Limb (tissue), 2 donors: ENCODE data around the gene SMIM29.

Experiments used
- DNase-seq, 2 donors: peaks; one replicate each; pipeline ENCODE4 v3.0.0-alpha.2; 2016; ENCODE audit errors: extremely low spot score in 2 of 2

Gene SMIM29

GRCh38 chr6:34240329-34241248, 8.2 kb downstream of the SMIM29 start:
- no peak for DNase-seq

GRCh38 chr6:34239893-34240292, 8.9 kb downstream of the SMIM29 start:
- DNase-seq: no peak

GRCh38 chr6:34239500-34239825, 9.3 kb downstream of the SMIM29 start:
- DNase-seq: no peak

GRCh38 chr6:34238585-34239499, 10.0 kb downstream of the SMIM29 start:
- no peak for DNase-seq

- DNase-seq: peak in 1 of 2 donors; percentile 70
Measured at GRCh38 chr6:34237722-34238584, 10.9 kb downstream of the SMIM29 start.

GRCh38 chr6:34237316-34237721, 11.5 kb downstream of the SMIM29 start:
- DNase-seq: peak in 1 of 2 donors; percentile 65

- DNase-seq: peak; percentile 73 to 90
Measured at GRCh38 chr6:34236443-34237315, 12.1 kb downstream of the SMIM29 start, which contains the start of gene HMGA1. HMGA1 (plus strand) TSS chr6:34236873; CDS start chr6:34240781, 3,908 bp downstream.

GRCh38 chr6:34236131-34236442, 12.7 kb downstream of the SMIM29 start:
- DNase-seq: no peak

- peak in 1 of 2 donors; percentile 82 for DNase-seq
Measured at GRCh38 chr6:34235307-34236130, 13.3 kb downstream of the SMIM29 start.

GRCh38 chr6:34234667-34235306, 14.0 kb downstream of the SMIM29 start:
- no peak for DNase-seq

GRCh38 chr6:34233867-34234266, 14.9 kb downstream of the SMIM29 start:
- DNase-seq: no peak

GRCh38 chr6:34232901-34233300, 15.9 kb downstream of the SMIM29 start:
- DNase-seq: no peak

GRCh38 chr6:34231566-34232336, 17.1 kb downstream of the SMIM29 start:
- no peak for DNase-seq

- DNase-seq: no peak
Measured at GRCh38 chr6:34230653-34231371, 18.0 kb downstream of the SMIM29 start.

- DNase-seq: no peak
Measured at GRCh38 chr6:34229877-34230276, 18.9 kb downstream of the SMIM29 start.

- no peak for DNase-seq
Measured at GRCh38 chr6:34227761-34228421, 20.9 kb downstream of the SMIM29 start.
